Large intestine (tissue), 3 donors: Measurements from ENCODE around the gene SIPA1. TPM values are rescaled to one million over a fixed set of nuclear protein-coding genes. Genes with fewer than 3 reads are reported as not detected.

Experiments
- DNase-seq, 2 donors: peaks; one replicate each; pipeline versions ENCODE4 v3.0.0 to v3.0.0-alpha.2; 2013
- H3K27ac ChIP-seq: one replicate; pipeline ENCODE4 v1.5.1; 2013; ENCODE audit warnings: low read length
- H3K27me3 ChIP-seq: 2 replicates; pipeline ENCODE4 v1.6.1; 2013; ENCODE audit warnings: low read length; ENCODE audit not compliant: control insufficient read depth, insufficient read depth
- H3K36me3 ChIP-seq: 2 replicates; pipeline ENCODE4 v1.6.1; 2013; ENCODE audit warnings: low read length; ENCODE audit not compliant: control insufficient read depth, insufficient read depth
- H3K4me1 ChIP-seq: one replicate; pipeline ENCODE4 v1.6.1; 2013; ENCODE audit warnings: low read length; ENCODE audit not compliant: control insufficient read depth, insufficient read depth
- H3K4me3 ChIP-seq: one replicate; pipeline ENCODE4 v1.5.1; 2013; ENCODE audit warnings: low read length
- H3K9me3 ChIP-seq: one replicate; pipeline ENCODE4 v1.6.1; 2013; ENCODE audit warnings: mild to moderate bottlenecking, low read depth, low read length, moderate library complexity; ENCODE audit not compliant: control insufficient read depth
- WGBS: methylation state at CpG from one replicate; pipeline ENCODE4 v1.1.5; 2013; ENCODE audit warnings: low lambda C conversion rate; ENCODE audit not compliant: insufficient coverage; 5-methylcytosine and 5-hydroxymethylcytosine counted together
- polyA plus RNA-seq: library from polyadenylated mRNA; unstranded; fragments of 120-200 nt; gene quantifications from one replicate; pipeline ENCODE4 v1.2.1, GENCODE V29; 2013

Gene SIPA1
- polyA plus RNA-seq, 1 donor = 26.4 TPM

DNA sequence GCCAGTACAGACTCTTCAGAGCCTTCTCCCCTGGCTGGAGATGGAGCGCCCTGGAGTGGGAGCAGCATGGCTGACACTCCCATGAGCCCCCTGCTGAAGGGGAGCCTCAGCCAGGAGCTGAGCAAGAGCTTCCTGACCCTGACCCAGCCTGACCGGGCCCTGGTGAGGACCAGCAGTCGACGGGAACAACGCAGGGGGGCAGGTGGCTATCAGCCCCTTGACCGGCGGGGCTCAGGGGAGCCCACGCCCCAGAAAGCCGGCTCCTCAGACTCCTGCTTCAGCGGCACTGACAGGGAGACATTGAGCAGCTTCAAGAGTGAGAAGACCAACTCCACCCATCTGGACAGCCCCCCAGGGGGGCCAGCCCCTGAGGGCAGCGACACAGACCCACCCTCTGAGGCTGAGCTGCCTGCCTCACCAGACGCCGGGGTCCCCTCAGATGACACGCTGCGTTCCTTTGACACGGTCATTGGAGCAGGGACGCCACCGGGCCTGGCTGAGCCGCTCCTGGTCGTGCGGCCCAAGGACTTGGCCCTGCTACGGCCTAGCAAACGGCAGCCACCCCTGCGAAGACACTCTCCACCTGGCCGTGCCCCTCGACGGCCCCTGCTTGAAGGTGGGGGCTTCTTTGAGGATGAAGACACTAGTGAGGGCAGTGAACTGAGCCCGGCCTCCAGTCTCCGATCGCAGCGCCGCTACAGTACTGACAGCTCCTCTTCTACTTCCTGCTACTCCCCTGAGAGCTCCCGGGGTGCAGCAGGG lies 19.7 kb upstream of the SIPA1 start:
- DNase-seq = no peak
- Histone ChIP-seq H3K36me3 (peaks cover 57% of the 10 kb centered on the region), H3K27me3 (no peaks in the 10 kb centered on the region), H3K4me1 (peaks cover 14% of the 10 kb centered on the region), H3K27ac (no peak overlapping the region), H3K9me3 (no peaks in the 10 kb centered on the region), H3K4me3 (no peak overlapping the region)
- no CpG with 5 or more reads among the region's 33 CpGs for WGBS

- no peak for DNase-seq
- Histone ChIP-seq H3K27ac (no peak overlapping the region), H3K9me3 (no peaks in the 10 kb centered on the region), H3K4me3 (no peak overlapping the region), H3K27me3 (no peaks in the 10 kb centered on the region), H3K4me1 (peaks cover 10% of the 10 kb centered on the region), H3K36me3 (peaks cover 63% of the 10 kb centered on the region)
- WGBS = no CpG with 5 or more reads among the region's 14 CpGs
Observed at GRCh38 chr11:65618763-65619162, 19.1 kb upstream of the SIPA1 start.

GRCh38 chr11:65619281-65619928 lies 18.5 kb upstream of the SIPA1 start:
- H3K27ac ChIP-seq = no peak overlapping the region
- no peaks in the 10 kb centered on the region for H3K27me3 ChIP-seq
- H3K36me3 ChIP-seq = peaks cover 69% of the 10 kb centered on the region
- no peak for DNase-seq
- no peaks in the 10 kb centered on the region for H3K9me3 ChIP-seq
- H3K4me3 ChIP-seq = no peak overlapping the region
- WGBS = no CpG with 5 or more reads among the region's 29 CpGs
- H3K4me1 ChIP-seq = peaks cover 10% of the 10 kb centered on the region

DNA sequence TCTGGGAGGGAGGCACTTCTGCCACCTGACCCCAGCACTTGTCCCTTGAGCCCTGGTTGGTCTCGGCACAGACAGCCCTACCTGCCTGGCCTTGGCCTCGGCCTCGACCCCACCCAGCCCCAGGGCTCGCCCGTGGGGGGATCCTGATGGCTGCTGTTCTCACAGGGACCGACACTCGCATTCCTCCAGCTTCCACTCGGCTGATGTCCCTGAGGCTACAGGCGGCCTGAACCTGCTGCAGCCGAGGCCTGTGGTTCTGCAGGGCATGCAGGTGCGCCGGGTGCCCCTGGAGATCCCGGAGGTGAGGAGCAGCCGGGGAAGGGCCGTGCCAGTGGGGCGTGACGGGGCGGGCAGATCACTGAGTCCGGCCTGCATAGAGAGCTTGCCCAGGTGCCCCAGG lies 17.2 kb upstream of the SIPA1 start:
- Histone ChIP-seq H3K27me3 (no peaks in the 10 kb centered on the region), H3K27ac (no peak overlapping the region), H3K9me3 (no peaks in the 10 kb centered on the region), H3K4me1 (peaks cover 10% of the 10 kb centered on the region), H3K36me3 (peaks cover 82% of the 10 kb centered on the region), H3K4me3 (no peak overlapping the region)
- no CpG with 5 or more reads among the region's 19 CpGs for WGBS
- DNase-seq = no peak

GRCh38 chr11:65621460-65621859 lies 16.4 kb upstream of the SIPA1 start:
- H3K9me3 ChIP-seq = no peaks in the 10 kb centered on the region
- WGBS = no CpG with 5 or more reads among the region's 14 CpGs
- H3K27ac ChIP-seq = no peak overlapping the region
- H3K36me3 ChIP-seq = peaks cover 88% of the 10 kb centered on the region
- H3K4me1 ChIP-seq = peaks cover 10% of the 10 kb centered on the region
- no peaks in the 10 kb centered on the region for H3K27me3 ChIP-seq
- no peak overlapping the region for H3K4me3 ChIP-seq
- DNase-seq = no peak

DNA sequence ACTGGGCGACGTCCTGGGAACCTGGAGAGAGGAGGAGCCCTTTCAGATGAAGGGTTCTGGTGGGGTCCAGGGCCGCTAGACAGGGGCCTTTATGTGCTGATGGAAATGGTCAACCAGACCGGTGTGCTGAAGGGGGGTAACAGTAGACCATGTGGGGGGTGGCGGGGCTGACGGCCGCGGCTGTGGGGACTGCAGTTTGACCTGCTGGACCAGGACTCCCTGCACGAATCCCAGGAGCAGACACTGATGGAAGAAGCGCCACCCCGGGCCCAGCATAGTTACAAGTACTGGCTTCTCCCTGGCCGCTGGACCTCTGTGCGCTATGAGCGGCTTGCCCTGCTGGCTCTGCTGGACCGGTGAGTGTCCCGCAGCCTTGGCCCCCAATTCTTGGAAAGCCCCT lies 15.9 kb upstream of the SIPA1 start:
- no CpG with 5 or more reads among the region's 16 CpGs for WGBS
- H3K9me3 ChIP-seq = no peaks in the 10 kb centered on the region
- H3K27me3 ChIP-seq = no peaks in the 10 kb centered on the region
- DNase-seq = no peak
- no peak overlapping the region for H3K4me3 ChIP-seq
- peaks cover 94% of the 10 kb centered on the region for H3K36me3 ChIP-seq
- no peak overlapping the region for H3K27ac ChIP-seq
- H3K4me1 ChIP-seq = peaks cover 5% of the 10 kb centered on the region

DNA sequence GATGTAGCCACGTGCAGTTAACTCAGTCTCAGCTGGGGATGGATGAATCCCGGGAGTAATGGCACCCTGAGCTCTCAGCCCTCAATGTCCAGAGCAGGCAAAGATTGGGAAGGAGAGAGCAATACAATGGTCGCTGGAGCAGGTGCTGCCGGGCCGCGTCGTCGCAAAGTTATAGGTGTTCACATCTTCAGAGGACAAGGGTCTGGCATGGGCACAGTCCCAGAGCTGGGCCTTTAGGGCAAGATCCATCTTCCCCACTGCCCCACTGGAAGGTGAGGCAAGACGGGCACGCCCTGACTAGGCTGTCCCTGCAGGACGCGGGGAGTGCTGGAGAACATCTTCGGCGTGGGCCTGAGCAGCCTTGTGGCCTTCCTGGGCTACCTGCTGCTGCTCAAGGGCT lies 14.7 kb upstream of the SIPA1 start:
- no peaks in the 10 kb centered on the region for H3K27me3 ChIP-seq
- H3K27ac ChIP-seq = no peak overlapping the region
- H3K4me3 ChIP-seq = no peak overlapping the region
- no peak for DNase-seq
- WGBS = no CpG with 5 or more reads among the region's 14 CpGs
- peaks cover 94% of the 10 kb centered on the region for H3K36me3 ChIP-seq
- H3K9me3 ChIP-seq = no peaks in the 10 kb centered on the region
- no peaks in the 10 kb centered on the region for H3K4me1 ChIP-seq

GRCh38 chr11:65623852-65624616 lies 13.9 kb upstream of the SIPA1 start:
- Histone ChIP-seq H3K4me1 (no peaks in the 10 kb centered on the region), H3K9me3 (no peaks in the 10 kb centered on the region), H3K27me3 (no peaks in the 10 kb centered on the region), H3K36me3 (peaks cover 94% of the 10 kb centered on the region), H3K27ac (no peak overlapping the region), H3K4me3 (no peak overlapping the region)
- no peak for DNase-seq
- no CpG with 5 or more reads among the region's 25 CpGs for WGBS

DNA sequence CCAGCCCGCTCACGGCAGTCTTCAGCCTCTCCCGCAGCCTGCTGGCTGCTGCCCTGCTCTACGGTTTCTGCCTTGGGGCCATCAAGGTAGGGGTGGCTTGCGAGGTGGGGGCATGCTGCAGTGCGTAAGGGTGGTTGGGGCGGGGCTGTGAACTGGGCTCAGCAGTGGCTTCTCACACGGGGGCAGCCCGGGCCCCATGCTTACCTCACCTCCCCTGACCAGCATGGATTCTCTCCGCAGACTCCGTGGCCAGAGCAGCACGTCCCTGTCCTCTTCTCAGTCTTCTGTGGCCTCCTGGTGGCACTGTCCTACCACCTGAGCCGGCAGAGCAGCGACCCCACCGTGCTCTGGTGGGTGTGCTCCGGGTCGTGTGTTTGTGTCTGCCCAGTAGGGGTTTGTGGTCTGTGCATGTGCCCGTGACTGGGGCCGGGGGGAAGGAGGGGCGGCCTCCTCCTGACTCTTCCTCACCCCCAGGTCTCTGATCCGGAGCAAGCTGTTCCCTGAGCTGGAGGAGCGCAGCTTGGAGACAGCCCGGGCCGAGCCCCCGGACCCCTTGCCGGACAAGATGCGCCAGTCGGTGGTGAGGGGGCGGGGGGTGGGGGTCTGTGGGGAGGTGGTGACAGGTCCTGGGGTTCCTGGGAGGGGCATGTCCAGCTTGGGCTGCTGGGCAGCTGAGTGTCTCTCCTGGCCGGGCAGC lies 12.8 kb upstream of the SIPA1 start:
- no CpG with 5 or more reads among the region's 30 CpGs for WGBS
- H3K36me3 ChIP-seq = peaks cover 94% of the 10 kb centered on the region
- no peaks in the 10 kb centered on the region for H3K9me3 ChIP-seq
- no peak overlapping the region for H3K4me3 ChIP-seq
- H3K27me3 ChIP-seq = no peaks in the 10 kb centered on the region
- no peaks in the 10 kb centered on the region for H3K4me1 ChIP-seq
- no peak for DNase-seq
- H3K27ac ChIP-seq = no peak overlapping the region
